Measurements from ENCODE around the gene MAX. TPM values are rescaled to one million over a fixed set of nuclear protein-coding genes. Genes with fewer than 3 reads are reported as not detected.

Gene MAX
- total RNA-seq, 1 experiment from 2014 or later: 72.9 TPM

GRCh38 chr14:65072937-65073336 is 29.4 kb downstream of the MAX start:
- Histone ChIP-seq H3K18ac (ENCODE audit: insufficient read length, low read depth, low read length) (no peak overlapping the region), H2BK12ac (ENCODE audit: insufficient read length, low read depth, low read length) (no peak overlapping the region), H3K56ac (ENCODE audit: insufficient read length, low read depth, low read length) (no peak overlapping the region), H2BK20ac (ENCODE audit: low read depth, low read length, poor library complexity, severe bottlenecking) (no peak overlapping the region), H3K79me1 (ENCODE audit: insufficient read depth, low read depth, low read length, poor library complexity, severe bottlenecking) (no peaks in the 10 kb centered on the region), H3K4ac (ENCODE audit: low read depth, low read length) (no peak overlapping the region), H3K23me2 (ENCODE audit: insufficient read length, low read depth, low read length, poor library complexity, severe bottlenecking) (no peaks in the 10 kb centered on the region), H3K9me3 (ENCODE audit: control insufficient read depth, low read depth, low read length) (no peaks in the 10 kb centered on the region), H3K23ac (ENCODE audit: insufficient read length, low read depth, low read length) (no peak overlapping the region), H2AK5ac (ENCODE audit: insufficient read length, low read length) (no peak overlapping the region), H3K4me1 (ENCODE audit: insufficient read depth, low read length) (no peaks in the 10 kb centered on the region), H3K9ac (ENCODE audit: extremely low read depth, insufficient read length, low read length) (no peak overlapping the region), H4K91ac (ENCODE audit: insufficient read length, low read depth, low read length) (no peak overlapping the region), H2BK15ac (ENCODE audit: low read depth, low read length) (no peak overlapping the region), H2BK120ac (ENCODE audit: low read depth, low read length, poor library complexity, severe bottlenecking) (no peak overlapping the region), H3K14ac (ENCODE audit: insufficient read depth, low read length) (no peak overlapping the region), H2AFZ (ENCODE audit: low read length) (no peak overlapping the region), H4K20me1 (ENCODE audit: control insufficient read depth, insufficient read depth, insufficient read length) (no peaks in the 10 kb centered on the region), H3K27ac (ENCODE audit: insufficient read length, low read depth, low read length) (no peak overlapping the region), H3K79me2 (ENCODE audit: insufficient read depth, low read length) (no peaks in the 10 kb centered on the region; the same call in 1 of the 2 replicates), H3T11ph (ENCODE audit: low read length) (no peak overlapping the region), H3K4me2 (ENCODE audit: insufficient read depth, insufficient read length, low read length) (no peak overlapping the region), H3K27me3 (ENCODE audit: insufficient read depth, low read length) (no peaks in the 10 kb centered on the region), H4K8ac (replicated peaks; ENCODE audit: insufficient read length, low read depth, low read length) (no peak overlapping the region), H2BK5ac (ENCODE audit: insufficient read length, low read length) (no peak overlapping the region), H4K5ac (ENCODE audit: insufficient read length, low read depth, low read length) (no peak overlapping the region)
- no CpG with 5 or more reads among the region's 1 CpG for WGBS (ENCODE audit: extremely low coverage, insufficient read length, low lambda C conversion rate)
- peak overlapping the region in 1 of 3 experiments; percentile 57; a peak in 2 of 7 replicates for H3K27ac Mint-ChIP-seq
- no peaks in the 10 kb centered on the region; the same call in 1 of the 2 replicates for H3K27me3 Mint-ChIP-seq (ENCODE audit: low read depth)
- TF ChIP-seq, protein P1, sequence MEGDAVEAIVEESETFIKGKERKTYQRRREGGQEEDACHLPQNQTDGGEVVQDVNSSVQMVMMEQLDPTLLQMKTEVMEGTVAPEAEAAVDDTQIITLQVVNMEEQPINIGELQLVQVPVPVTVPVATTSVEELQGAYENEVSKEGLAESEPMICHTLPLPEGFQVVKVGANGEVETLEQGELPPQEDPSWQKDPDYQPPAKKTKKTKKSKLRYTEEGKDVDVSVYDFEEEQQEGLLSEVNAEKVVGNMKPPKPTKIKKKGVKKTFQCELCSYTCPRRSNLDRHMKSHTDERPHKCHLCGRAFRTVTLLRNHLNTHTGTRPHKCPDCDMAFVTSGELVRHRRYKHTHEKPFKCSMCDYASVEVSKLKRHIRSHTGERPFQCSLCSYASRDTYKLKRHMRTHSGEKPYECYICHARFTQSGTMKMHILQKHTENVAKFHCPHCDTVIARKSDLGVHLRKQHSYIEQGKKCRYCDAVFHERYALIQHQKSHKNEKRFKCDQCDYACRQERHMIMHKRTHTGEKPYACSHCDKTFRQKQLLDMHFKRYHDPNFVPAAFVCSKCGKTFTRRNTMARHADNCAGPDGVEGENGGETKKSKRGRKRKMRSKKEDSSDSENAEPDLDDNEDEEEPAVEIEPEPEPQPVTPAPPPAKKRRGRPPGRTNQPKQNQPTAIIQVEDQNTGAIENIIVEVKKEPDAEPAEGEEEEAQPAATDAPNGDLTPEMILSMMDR (conservative IDR thresholded peaks at IDR 0.05): no peak
- H3K36me3 Mint-ChIP-seq (ENCODE audit: insufficient read depth in 1 of 3, low read depth in 3 of 3): peaks cover 7 to 36% (median 20%) of the 10 kb centered on the region in 3 experiments; a peak in 6 of 7 replicates
- peaks cover 4 to 8% of the 10 kb centered on the region in 2 experiments; a peak in 3 of 4 replicates for H3K4me1 Mint-ChIP-seq
- DNase-seq: no peak
- no peaks in the 10 kb centered on the region for H3K9me3 Mint-ChIP-seq
- H3K4me3 Mint-ChIP-seq: no peak overlapping the region
